Measurements from ENCODE around the gene RBPJL. TPM values are rescaled to one million over a fixed set of nuclear protein-coding genes. Genes with fewer than 3 reads are reported as not detected.

Gene RBPJL
- total RNA-seq, 1 experiment from 2014 or later: not detected

- no peak for DNase-seq (ENCODE audit: extremely low read depth, low read depth)
Measured at GRCh38 chr20:45292343-45292742, 14.3 kb upstream of the RBPJL start.

DNA sequence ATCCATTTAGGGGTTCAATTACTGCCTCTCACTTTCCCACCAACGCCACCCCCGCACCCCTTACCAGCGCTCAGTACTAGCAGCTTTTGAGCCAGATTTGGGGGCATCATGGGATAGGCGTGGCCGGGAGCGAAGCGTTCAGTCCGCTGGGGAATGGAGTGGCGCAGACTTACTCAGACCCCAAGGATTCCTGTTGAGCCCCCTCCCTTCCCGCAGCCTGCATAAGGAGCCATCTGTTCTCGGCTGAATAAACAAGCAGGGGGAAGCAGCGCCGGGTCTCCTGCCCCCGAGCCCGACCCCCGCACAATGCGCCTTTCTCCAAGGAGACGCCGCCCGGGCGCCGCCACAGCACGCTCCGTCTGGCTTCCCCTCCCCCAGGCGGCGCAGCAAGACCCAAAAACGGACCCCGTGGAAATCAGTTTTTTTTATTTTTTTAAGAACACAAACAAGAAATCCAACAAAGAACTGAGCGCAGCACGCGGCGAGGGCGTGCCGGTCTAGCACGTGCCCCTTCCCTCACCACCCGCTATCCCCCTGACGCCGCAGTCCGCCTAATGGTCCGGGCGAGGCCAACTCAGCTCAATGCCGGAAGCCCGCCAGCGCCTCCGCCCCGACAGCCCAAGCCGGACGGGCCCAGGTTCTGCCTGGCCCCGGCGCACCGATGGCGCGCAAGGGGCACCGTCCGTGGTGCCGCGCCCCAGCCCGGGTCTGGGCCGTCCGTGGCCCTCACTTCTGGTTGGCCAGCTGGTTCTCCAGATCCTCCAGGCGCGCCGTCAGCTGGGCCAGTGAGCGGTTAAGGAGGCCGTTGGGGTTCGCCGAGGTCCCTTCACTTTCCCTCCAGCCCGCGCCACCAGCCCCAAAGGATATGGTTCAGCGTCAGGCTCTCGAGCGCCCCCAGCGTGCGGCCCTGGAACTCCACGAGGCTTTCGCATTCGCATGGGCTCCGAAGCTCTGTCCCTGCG, 13.3 kb upstream of the RBPJL start:
- DNase-seq (ENCODE audit: extremely low read depth, low read depth): peak; percentile 83

GRCh38 chr20:45294003-45294368, 12.7 kb upstream of the RBPJL start:
- DNase-seq (ENCODE audit: extremely low read depth, low read depth): no peak

GRCh38 chr20:45294659-45295058, 12.0 kb upstream of the RBPJL start:
- no peak for DNase-seq (ENCODE audit: extremely low read depth, low read depth)

- DNase-seq (ENCODE audit: extremely low read depth, low read depth): no peak
Measured at GRCh38 chr20:45297786-45298497, 8.7 kb upstream of the RBPJL start.

- DNase-seq (ENCODE audit: extremely low read depth, low read depth): no peak
Measured at GRCh38 chr20:45299786-45300185, 6.9 kb upstream of the RBPJL start.

GRCh38 chr20:45300961-45301360, 5.7 kb upstream of the RBPJL start:
- peak; percentile 25 for DNase-seq (ENCODE audit: extremely low read depth, low read depth)

DNA sequence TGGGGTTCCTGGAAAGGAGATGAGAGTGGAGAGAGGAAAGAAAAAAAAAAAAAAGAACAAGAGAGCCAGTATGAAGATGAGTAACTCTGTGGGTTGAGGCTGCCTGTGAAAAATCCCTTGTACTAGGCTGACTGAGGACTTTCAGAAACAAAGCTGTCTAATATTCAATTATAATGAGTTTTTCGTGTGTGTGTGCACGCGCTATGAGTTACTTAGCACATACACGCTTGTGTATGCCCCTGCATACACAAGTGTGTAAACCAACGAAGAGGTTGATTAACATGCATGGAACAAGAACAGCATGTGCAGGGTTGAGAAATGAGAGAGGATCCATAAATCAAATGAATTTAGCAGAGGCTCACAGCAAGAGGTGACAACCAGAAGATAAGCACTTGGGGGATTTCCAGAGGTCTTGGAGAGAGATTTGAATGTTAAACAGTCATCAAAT, 4.8 kb upstream of the RBPJL start:
- DNase-seq (ENCODE audit: extremely low read depth, low read depth): no peak

GRCh38 chr20:45303586-45304463, 2.8 kb upstream of the RBPJL start:
- DNase-seq (ENCODE audit: extremely low read depth, low read depth): no peak

- DNase-seq (ENCODE audit: extremely low read depth, low read depth): no peak
Measured at GRCh38 chr20:45304464-45304999, 2.1 kb upstream of the RBPJL start.

DNA sequence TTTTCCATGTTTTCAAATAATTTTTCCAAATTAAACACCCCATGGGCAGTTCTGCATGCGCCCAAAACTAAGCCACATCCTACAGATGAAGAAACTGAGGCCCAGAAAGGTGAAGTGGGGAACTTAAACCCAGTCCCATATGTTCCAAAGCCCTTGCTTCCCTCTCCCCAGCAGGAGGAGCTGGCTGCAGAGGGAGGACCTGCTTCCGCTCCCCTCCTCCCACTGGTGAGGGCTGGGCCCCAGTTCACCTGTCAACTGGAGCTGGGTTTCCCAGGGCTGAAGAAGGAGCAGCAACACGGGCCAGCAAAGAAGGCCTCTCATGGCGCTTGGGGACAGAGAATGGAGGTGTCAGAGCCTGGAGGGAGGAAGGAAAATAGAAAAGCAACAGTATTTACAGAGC, 1.4 kb upstream of the RBPJL start:
- no peak for DNase-seq (ENCODE audit: extremely low read depth, low read depth)

- DNase-seq (ENCODE audit: extremely low read depth, low read depth): no peak
Measured at GRCh38 chr20:45307076-45307640, 518 bp downstream of the RBPJL start.

GRCh38 chr20:45308117-45308778, 1.6 kb downstream of the RBPJL start, which contains the start of gene MATN4:
TSS of gene MATN4 (minus strand) at chr20:45308299. CDS start at chr20:45305582, 2,717 bp downstream.
- DNase-seq (ENCODE audit: extremely low read depth, low read depth): no peak

- no peak for DNase-seq (ENCODE audit: extremely low read depth, low read depth)
Measured at GRCh38 chr20:45309075-45309474, 2.4 kb downstream of the RBPJL start.

GRCh38 chr20:45311589-45312211, 5.1 kb downstream of the RBPJL start:
- peak; percentile 55 for DNase-seq (ENCODE audit: extremely low read depth, low read depth)

- no peak for DNase-seq (ENCODE audit: extremely low read depth, low read depth)
Measured at GRCh38 chr20:45312241-45312640, 5.6 kb downstream of the RBPJL start.

GRCh38 chr20:45313065-45313695, 6.5 kb downstream of the RBPJL start:
- no peak for DNase-seq (ENCODE audit: extremely low read depth, low read depth)

GRCh38 chr20:45313943-45314342, 7.3 kb downstream of the RBPJL start:
- no peak for DNase-seq (ENCODE audit: extremely low read depth, low read depth)

DNA sequence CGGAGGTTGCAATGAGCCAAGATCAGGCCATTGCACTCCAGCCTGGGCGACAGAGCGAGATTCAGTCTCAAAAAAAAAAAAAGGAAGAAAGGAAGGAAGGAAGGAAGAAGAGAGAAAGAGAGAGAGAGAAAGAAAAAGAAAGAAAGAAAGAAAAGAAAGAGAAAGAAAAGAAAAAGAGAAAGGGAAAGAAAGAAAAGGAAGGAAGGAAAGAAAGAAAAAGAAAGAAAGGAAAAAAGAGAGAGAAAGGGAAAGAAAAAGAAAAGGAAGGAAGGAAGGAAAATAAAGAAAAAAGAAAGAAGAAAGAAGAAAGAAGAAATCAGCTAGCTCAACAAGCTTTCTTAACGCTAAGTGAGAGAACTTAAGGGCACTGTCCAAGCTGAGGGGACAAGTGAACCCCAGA, 9.0 kb downstream of the RBPJL start:
- no peak for DNase-seq (ENCODE audit: extremely low read depth, low read depth)
